ENCODE results near the gene KRT79. TPM values are rescaled to one million over a fixed set of nuclear protein-coding genes. Genes with fewer than 3 reads are reported as not detected.

Gene KRT79
- total RNA-seq, 1 experiment from 2014 or later = not detected

DNA sequence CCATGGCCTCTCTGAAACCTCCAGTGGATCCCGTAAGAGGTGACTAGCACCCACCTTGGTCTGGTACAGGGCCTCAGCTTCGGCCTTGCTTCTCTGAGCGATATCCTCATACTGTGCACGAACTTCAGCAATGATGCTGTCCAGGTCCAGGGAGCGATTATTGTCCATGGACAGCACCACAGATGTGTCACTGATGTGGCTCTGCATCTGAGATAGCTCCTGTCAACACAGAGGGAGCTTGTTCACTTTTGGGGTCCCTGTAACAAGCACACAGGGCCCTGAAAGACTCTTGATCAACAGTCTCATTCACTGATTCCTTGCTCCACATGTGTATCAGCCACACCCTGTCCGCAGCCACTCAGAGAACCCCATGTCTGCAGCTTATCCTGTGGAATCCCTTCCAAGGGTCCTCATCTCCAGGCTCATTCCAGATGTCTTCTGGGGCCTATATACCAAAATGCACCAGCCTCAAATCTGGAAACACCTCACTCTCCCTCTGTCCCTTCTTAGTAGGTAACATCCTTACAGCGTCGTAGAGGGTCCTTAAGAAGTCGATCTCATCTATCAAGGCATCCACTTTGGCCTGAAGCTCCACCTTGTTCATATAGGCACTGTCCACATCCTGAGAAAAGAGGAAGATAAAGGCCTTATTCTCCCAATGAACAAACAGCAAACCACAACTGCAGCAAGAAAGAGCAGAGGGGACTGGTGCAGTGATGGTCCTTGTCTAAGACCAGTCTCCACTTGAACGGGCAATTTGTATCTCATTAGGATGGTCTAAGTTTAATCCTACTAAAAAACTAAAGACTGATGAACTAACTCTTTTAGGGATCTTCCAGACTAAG, 41.7 kb downstream of the KRT79 start:
- no peaks in the 10 kb centered on the region for H3K27me3 ChIP-seq
- H3K9me3 ChIP-seq = no peaks in the 10 kb centered on the region
- DNase-seq = no peak
- H3K36me3 ChIP-seq = no peaks in the 10 kb centered on the region
- H3K4me3 ChIP-seq = no peak overlapping the region

DNA sequence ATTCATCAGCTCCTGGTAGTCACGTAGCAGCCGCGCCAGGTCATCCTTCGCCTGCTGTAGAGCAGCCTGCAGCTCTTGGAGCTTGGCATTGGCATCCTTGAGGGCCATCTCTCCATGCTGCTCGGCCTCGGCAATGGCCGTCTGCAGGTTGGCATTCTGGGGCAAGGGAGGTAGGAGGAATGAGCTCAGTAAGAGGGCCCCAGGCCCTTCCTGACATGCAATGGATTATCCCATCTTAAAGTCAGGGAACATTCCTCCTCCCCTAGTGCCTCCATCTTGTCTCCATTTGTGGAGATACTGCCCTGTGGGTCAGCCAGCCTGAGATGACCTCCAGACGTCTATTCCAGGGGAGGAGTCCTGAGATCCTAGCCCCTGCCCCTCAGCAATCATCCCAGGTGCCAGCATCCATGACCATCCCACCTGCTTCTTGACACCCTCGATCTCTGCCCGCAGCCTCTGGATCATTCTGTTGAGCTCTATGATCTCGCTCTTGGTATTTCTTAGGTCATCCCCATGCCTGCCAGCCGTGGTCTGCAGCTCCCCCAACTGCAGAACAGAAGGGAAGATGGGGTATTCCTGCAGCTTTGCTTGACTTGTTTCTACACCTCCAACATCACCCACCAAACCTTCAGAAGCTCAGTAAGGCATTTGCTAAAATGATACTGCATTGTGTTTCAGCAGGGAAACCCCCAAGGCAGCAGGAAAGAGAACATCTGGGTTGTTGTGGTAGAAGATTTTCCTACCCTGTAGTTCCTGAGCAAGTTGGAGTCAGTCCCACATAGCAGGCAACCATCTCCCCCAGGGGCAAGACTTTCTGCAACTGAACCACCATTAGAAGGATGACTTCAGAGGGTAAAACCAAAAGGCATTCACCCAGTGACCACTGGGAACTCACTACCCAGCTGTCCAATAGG, 42.6 kb downstream of the KRT79 start:
- Histone ChIP-seq H3K36me3 (no peaks in the 10 kb centered on the region), H3K9me3 (no peaks in the 10 kb centered on the region)
- no peak for DNase-seq

DNA sequence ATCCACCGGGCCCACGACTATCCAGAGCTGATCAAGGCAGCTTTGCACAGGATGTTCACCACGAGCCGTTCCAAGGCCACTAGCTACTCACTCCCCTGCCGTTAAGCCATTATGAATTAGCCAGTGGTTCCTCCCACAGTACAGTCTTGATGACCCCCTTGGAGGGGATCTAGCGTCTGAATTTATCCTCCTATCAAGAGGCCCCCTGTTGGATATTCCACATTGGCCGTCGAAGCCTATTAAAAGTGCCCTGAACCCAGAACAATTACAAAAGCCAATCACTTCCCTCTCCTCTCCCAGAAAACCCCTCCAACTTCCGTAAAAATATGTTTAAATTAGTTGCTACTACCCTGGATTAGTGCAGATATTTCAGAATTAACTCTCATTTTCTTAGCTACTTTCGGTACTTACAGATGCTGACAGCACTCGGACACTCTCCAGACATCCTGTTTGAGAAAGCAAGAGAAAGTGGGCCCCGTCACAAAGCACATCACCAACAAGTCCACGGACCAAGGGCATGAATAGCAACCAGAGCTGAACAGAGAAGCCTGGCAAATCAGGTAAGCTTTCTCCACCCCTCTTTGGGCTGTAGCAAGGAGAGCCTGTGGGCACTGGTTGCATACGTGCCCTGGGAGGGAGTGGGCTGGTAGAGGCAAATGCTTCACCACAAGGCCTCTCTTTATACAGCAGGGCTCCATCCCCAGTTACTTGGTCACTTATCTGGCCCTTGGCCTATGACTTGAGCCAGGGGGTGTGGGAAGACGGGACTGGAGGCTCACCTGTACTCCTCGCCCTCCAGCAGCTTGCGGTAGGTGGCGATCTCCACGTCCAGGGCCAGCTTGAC, 43.5 kb downstream of the KRT79 start:
- H3K27me3 ChIP-seq = no peaks in the 10 kb centered on the region; the same call in 1 of the 2 replicates
- H3K9me3 ChIP-seq = no peaks in the 10 kb centered on the region
- H3K36me3 ChIP-seq = no peaks in the 10 kb centered on the region
- H3K4me3 ChIP-seq = no peak overlapping the region
- DNase-seq = no peak

More for the DNA sequence above, 42.6 kb downstream of the KRT79 start:
- Histone ChIP-seq H3K4me3 (no peak overlapping the region), H3K27me3 (no peaks in the 10 kb centered on the region)

DNA sequence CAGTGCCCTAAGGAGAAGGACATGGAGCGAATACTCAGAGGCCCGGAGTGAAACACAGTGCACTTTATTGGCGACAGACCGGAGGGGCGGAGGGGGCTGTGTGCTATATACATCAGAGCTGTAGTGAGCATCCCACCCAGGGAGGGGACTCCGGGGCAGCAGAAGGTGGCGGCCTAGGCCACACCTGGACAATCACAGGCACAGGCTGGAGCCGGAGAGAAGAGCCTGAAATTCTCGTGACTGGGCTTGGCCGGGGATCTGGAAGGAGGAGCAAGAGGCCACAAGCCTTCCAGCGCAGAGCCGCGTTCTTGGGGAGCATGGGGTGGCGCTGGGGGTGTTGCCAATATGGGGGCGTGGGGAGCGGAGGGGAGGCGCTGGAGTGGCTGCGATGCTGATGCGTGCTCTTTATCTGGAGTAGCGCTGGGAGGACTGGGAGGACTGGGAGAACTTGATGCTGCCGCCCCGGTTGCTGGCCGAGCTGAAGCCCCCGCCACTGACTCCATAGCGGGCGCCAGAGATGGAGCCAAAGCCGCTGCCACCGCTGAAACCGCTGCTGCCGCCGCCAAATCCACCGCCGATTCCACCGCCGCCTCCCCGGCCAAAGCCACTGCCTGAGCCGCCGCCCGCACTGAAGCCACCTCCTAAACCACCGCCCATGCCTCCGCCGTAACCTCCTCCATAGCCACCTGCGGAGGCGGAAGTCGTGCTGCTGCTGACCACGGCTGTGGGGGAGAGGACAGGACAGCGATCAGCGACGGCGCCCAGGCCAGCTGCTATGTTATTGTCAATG, 44.3 kb downstream of the KRT79 start:
- no peak for DNase-seq
- peaks cover 2% of the 10 kb centered on the region; the same call in 1 of the 2 replicates for H3K27me3 ChIP-seq
- no peaks in the 10 kb centered on the region for H3K9me3 ChIP-seq
- H3K36me3 ChIP-seq = no peaks in the 10 kb centered on the region
- H3K4me3 ChIP-seq = no peak overlapping the region

DNA sequence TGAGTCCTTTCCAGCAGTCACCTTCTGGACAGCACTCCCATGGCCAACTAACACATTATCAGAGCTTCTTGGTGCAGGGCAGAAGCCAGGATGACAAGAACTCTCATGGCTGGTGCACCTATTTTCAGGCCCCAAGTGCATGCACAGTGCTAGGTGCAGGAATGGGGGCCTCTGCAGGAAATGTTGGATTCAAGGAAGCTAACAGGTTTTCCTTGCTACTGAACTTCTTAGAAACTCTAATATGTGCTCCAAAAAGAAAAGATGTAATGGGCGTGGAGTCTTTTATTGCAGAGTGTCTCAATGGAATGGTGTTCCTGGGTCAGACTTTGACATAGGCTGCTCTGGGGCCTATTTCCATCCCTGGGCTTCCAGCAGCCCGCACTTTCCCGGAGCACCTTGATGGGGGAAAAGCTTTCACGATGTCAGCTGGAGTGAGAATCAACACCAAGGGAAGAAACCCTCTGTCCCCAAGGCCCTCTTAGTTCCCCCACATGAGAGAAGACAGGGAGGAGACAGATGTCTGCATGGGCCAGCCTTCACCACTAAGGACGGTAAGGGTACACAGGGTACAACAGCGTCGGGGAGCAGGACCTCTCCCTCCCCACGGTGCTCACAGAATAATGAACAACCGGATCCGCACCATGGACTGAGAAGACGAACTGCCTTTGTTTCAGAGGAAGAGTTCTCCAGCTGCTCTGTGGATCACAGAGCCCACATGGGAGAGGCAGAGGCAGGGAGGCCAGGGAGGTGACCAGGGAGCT, 45.1 kb downstream of the KRT79 start:
- Histone ChIP-seq H3K36me3 (no peaks in the 10 kb centered on the region), H3K4me3 (no peak overlapping the region), H3K9me3 (no peaks in the 10 kb centered on the region), H3K27me3 (peaks cover 2% of the 10 kb centered on the region; the same call in 1 of the 2 replicates)
- DNase-seq = no peak

DNA sequence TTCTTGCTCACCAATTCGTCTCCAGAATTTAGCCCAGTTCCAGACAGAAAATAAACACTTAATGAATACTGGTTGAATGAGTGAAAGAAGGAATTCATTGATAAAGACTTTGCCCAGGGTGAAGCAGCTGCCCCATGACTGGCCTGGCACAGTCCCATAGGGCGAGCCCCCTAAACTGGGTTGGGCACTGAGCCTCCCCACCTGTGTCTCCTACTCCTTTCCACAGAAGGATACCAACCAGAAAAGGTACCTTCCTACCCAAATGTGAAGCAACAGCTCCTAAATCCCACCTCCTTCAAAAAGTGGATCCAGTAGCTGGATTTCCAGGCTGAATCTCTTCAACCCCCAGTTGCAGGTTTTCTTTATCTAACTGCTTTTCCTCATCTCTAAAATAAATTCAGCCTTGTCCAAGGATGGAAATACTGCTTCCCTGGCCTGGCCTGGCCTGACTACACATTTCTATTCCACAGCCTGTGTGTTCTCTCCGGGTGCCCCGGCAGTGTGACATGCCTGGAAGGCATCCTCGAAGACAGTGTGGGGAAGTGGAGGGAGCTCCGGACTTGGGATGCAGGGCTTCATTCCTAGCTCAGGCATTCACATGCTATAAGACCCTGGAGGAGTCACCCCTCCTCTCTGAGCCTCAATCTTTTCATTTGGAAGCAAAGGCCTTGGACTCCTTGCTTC, 45.8 kb downstream of the KRT79 start:
- Histone ChIP-seq H3K36me3 (no peaks in the 10 kb centered on the region), H3K9me3 (no peaks in the 10 kb centered on the region), H3K27me3 (peaks cover 2% of the 10 kb centered on the region), H3K4me3 (no peak overlapping the region)
- DNase-seq = no peak

DNA sequence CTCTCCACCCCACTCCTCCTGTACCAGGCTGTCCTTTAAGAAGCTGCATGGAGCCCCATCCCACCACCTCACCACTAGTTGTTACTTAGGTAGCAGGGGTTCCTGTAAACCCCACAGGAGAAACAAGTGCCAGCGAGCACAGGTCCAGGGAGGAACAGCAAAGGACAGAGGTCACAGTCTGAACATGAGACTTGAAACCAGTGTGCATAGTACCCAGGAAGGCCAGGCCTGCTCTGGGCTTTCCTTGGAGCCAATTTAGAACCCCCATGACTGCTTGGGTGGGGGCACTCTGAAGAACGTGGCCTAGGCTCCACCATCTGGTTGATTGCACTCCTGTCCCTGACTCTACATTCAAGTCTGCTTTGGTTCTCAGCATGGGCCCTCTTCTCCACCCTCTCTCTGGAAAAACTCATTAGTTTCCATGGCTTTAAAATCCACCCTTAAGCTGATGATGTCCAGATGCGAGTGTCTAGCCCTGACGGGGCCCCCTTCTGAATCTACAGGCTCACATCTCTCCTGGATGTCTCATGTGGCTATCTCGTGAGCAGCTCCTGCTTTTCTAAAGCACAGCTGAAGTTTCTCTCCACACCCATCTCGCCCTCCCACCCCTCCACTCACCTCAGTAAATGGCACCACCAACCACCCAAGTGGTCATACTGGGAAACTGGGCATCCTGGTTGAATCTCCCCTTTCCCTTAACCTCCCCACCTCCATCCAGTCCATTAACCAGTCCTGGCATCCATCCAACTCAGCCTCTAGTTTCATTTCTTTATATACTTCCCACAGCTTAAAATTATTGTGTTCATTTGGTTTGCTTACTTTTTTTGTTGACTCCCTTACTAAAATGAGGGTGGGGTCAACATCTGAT, 46.6 kb downstream of the KRT79 start:
- Histone ChIP-seq H3K9me3 (no peaks in the 10 kb centered on the region), H3K4me3 (no peak overlapping the region), H3K27me3 (peaks cover 2% of the 10 kb centered on the region), H3K36me3 (no peaks in the 10 kb centered on the region)
- no peak for DNase-seq

DNA sequence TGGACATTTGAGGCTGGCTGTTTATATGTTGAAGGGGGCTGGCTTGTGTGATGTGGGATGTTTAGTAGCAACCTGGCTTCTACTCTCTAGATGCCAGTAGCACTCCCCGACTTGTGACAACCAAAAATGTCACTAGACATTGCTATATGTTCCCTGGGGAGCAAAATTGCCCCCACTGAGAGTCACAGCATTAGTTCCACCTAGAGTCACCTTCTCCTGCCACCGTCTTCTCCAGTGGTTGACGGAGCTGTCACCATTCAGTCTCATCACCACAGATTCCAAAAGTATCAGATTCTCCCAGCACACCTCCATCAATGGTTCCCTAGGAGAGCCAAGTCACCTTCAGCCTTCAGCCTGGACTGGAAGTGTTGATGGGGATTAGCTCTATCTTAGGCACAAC, 49.2 kb downstream of the KRT79 start:
- no peaks in the 10 kb centered on the region for H3K36me3 ChIP-seq
- no peak for DNase-seq
- H3K4me3 ChIP-seq = no peak overlapping the region
- H3K27me3 ChIP-seq = peaks cover 2% of the 10 kb centered on the region
- H3K9me3 ChIP-seq = no peaks in the 10 kb centered on the region

DNA sequence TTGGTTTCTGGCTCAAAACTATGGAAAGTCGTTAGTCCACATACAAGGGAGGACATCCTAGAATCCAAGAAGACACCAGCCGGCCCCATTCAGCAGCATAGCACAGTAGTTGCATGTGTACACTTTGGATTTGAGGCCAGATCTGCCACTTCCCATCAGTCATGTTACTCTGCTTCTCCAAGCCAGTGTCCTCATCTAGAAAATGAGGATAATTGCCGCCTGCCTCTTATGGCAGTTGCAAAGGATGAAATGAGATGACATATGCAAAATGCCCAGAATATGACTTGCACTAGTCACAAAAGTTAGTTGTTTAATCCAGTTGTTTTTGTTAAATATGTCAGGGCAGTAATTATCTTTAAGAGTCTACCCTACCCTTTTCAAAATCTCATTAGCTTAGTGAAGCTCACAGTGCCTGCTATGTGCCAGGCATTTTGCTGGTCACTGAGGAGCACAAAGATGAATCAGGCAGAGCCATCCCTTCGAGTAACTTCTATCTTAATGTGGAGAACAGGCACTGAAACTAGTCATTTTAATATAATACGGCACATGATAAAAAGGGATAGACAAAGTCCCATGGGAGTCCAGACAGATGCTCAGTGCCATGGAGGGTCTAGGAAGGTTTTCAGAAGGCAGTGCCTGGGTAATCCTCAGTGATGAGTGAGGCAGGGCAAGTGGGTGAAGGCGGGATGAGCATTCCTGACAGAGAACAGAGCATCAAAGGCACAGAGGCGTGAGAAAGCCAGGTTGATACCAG, 50.4 kb downstream of the KRT79 start:
- Histone ChIP-seq H3K27me3 (peaks cover 4% of the 10 kb centered on the region), H3K36me3 (no peaks in the 10 kb centered on the region), H3K4me3 (no peak overlapping the region), H3K9me3 (no peaks in the 10 kb centered on the region)
- DNase-seq = no peak

DNA sequence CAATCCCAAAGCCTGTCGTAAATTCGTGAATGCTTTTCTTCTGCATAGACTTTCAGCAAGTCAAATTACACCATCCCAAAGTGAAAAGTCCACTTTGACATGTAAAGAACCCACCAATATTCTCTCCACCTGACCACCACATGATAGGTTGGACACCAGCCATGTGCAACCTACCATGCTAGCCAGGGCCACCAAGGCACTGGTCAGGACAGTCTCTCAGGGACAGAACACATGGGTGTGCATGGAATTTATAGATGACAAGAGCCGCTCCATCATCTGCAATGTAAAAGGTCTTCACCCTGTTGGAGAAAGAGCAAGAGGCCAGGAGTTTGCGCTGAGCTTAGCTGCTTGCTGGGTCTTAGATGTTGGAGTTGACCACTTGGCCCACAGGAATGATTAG, 51.6 kb downstream of the KRT79 start:
- Histone ChIP-seq H3K36me3 (no peaks in the 10 kb centered on the region), H3K27me3 (peaks cover 4% of the 10 kb centered on the region), H3K9me3 (no peaks in the 10 kb centered on the region), H3K4me3 (no peak overlapping the region)
- no peak for DNase-seq

DNA sequence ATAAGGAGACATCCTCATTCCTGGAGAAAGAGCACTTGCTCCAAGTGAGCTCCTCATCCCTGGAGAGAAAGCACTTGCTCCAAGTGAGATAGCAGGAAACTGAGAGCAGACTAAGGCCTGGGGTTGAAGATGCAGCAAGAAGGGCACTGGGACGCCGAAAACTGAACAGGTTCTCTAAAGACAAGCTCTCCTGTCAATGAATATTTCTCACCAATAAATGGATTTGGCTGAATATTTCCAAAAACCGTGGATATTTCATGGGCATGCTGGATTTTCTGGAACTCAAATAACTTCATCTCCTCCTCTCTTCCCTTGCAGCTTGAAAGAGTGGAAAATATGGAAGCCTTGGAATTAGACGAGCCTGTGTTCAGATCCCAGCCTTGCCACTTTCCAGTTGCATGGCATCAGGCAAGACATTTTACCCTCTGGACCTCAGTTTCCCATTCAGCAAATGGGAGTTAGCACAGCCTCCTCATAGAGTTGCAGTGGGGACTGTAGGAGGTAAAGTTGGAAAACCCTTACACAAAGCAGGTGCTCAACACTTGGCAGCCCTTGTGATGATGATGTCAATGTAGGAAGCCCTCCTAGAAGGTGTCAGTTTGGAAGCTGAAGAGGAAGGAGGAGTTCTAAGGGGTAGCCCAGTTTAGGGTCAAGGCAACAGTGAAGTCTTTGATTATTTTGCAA, 52.6 kb downstream of the KRT79 start:
- Histone ChIP-seq H3K27me3 (peaks cover 4% of the 10 kb centered on the region), H3K36me3 (no peaks in the 10 kb centered on the region), H3K4me3 (no peak overlapping the region), H3K9me3 (no peaks in the 10 kb centered on the region)
- DNase-seq = no peak

DNA sequence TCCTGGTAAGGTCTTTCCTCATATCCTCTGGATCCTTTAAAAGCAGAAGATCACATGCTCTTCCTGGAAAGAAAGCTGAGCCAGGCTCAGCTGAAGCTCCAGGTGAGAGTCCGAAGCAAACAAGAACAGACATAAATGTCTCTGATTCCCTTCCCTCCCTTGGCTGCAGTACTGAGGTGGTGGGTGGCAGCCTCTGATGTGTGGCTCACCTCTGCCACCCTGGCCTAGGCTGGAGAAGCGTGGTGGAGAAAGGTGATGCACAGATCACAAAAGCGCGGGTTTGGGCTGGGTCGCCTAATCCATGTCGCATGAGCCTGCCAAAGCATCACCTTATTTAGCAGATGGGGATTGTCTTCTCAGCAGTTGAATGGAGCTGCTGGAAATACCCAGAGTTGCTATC, 54.2 kb downstream of the KRT79 start:
- H3K36me3 ChIP-seq = no peaks in the 10 kb centered on the region
- no peak for DNase-seq
- no peaks in the 10 kb centered on the region for H3K9me3 ChIP-seq
- no peak overlapping the region for H3K4me3 ChIP-seq
- H3K27me3 ChIP-seq = peaks cover 3% of the 10 kb centered on the region

DNA sequence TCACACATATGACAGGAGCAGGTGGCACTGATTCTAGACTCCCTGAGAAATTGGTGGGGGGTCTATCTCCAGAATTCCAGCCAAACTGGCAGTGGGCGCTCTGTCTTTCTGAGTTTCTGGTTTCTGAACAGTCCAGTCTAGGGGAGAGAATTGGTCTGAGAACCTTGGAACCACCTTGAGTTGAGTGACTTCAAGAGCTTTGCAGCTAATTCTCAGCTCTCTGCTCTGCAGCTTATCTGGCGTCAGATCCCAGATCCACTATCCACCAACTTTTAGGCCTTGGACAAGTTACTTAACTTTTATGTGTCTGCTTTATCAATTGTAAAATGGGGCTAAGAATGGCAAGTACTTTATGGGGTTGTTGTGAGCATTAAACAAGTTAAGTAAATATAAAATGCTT, 55.3 kb downstream of the KRT79 start:
- H3K27me3 ChIP-seq = peaks cover 2% of the 10 kb centered on the region; the same call in 1 of the 2 replicates
- H3K4me3 ChIP-seq = no peak overlapping the region
- H3K36me3 ChIP-seq = no peaks in the 10 kb centered on the region
- DNase-seq = no peak
- H3K9me3 ChIP-seq = no peaks in the 10 kb centered on the region

Data from MG63 (cell line).